IPS-20b (cell line): Measurements from ENCODE around the gene CIAO3.

Source experiments
- H3K27ac ChIP-seq: one replicate; pipeline ENCODE4 v1.5.1; 2013; ENCODE audit warnings: low read length
- H3K27me3 ChIP-seq: 2 replicates; pipeline ENCODE4 v1.6.1; 2013; ENCODE audit warnings: mild to moderate bottlenecking, low read length, inconsistent platforms; ENCODE audit not compliant: insufficient read depth
- H3K36me3 ChIP-seq: 2 replicates; pipeline ENCODE4 v1.6.1; 2013; ENCODE audit warnings: low read depth, mild to moderate bottlenecking, inconsistent platforms, low read length, moderate library complexity; ENCODE audit not compliant: insufficient read depth
- H3K4me1 ChIP-seq: 2 replicates; pipeline ENCODE4 v1.6.1; 2013; ENCODE audit warnings: mild to moderate bottlenecking, control low read depth, inconsistent platforms, low read length, moderate library complexity; ENCODE audit not compliant: insufficient read depth
- H3K4me3 ChIP-seq: 2 replicates; pipeline ENCODE4 v1.5.1; 2013; ENCODE audit warnings: mild to moderate bottlenecking, low read length, inconsistent platforms
- H3K9ac ChIP-seq: 2 replicates; pipeline ENCODE4 v1.6.1; 2013; ENCODE audit warnings: low read depth, mild to moderate bottlenecking, inconsistent platforms, low read length, moderate library complexity
- H3K9me3 ChIP-seq: 2 replicates; pipeline ENCODE4 v1.6.1; 2013; ENCODE audit warnings: mild to moderate bottlenecking, low read depth, low read length, inconsistent platforms; ENCODE audit not compliant: insufficient read depth

CIAO3 gene

DNA sequence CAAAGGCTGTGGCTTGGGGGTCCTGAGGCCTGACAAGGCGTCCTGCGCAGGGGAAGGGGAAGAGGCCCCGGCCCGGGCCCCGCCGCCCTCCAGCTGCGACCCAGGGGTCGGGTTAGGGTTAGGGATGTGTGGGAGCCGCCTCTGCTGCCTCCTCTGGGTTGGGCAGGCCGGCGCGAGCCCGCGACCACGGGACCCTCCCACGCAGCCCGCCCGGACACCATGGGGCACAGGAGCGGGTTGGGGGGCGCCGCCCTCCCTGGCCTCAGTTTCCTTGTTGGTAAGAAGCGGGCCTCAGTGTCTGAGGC is 386 bp downstream of the CIAO3 start:
- Histone ChIP-seq H3K27ac (no peak overlapping the region), H3K9me3 (no peaks in the 10 kb centered on the region), H3K27me3 (no peaks in the 10 kb centered on the region), H3K4me3 (peak overlapping the region; percentile 76), H3K36me3 (peaks cover 10% of the 10 kb centered on the region; the same call in 1 of the 2 replicates), H3K4me1 (no peaks in the 10 kb centered on the region), H3K9ac (peak overlapping the region; percentile 86)

DNA sequence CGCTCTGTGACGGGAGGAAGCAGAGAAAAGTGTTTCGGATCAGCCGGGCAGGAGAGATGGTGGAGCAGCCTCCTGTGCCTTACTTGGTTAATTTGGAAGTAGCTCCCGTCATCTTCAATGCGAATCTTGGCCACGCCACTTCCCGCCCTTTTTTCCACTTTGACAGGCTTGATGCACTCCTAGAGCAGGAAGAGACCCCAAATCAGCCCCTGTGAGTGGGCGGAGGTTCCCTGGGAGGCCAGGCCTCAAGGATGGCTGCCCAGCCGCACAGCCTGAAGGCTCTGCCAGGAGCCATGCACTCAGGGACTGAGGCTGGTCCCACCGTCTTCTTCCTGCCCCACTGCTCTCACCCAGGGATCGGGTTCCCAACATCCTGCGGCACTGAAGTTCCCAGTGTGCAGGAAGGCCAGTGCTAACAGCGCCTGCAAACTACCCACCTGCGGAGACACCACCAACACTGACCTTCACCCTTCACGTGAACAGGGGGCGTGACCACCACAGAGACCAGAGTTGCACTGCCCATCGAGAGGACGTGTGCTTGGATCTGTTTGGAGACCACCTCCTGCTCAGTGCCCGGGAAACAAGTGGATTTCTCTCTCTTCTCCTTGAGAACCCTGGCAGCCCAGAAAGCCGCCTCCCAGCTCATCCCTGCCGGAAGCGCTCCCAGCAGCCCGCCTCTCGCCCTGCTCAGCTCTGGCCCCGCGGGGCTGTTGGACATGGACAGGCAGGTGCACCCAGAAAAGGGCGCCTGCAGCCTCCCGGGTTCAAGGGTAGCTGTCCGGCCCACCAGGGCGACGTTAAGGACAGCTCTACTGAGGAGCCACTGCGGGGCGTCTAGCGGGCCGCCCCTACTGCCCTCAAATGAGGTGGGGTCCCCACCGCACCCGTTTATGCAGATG is 988 bp downstream of the CIAO3 start:
- H3K9me3 ChIP-seq: no peaks in the 10 kb centered on the region
- no peak overlapping the region for H3K27ac ChIP-seq
- H3K36me3 ChIP-seq: peaks cover 10% of the 10 kb centered on the region; the same call in 1 of the 2 replicates
- peak overlapping the region; percentile 86; the same call in 1 of the 2 replicates for H3K9ac ChIP-seq
- H3K4me1 ChIP-seq: no peaks in the 10 kb centered on the region
- peak overlapping the region; percentile 76 for H3K4me3 ChIP-seq
- H3K27me3 ChIP-seq: no peaks in the 10 kb centered on the region

- H3K4me1 ChIP-seq: no peaks in the 10 kb centered on the region
- no peak overlapping the region for H3K9ac ChIP-seq
- H3K9me3 ChIP-seq: no peaks in the 10 kb centered on the region
- H3K27ac ChIP-seq: no peak overlapping the region
- no peaks in the 10 kb centered on the region for H3K27me3 ChIP-seq
- H3K4me3 ChIP-seq: no peak overlapping the region
- H3K36me3 ChIP-seq: peaks cover 15% of the 10 kb centered on the region
These were observed 3.8 kb downstream of the CIAO3 start for GRCh38 chr16:736936-737481.

- Histone ChIP-seq H3K9me3 (no peaks in the 10 kb centered on the region), H3K27ac (no peak overlapping the region), H3K9ac (no peak overlapping the region), H3K4me3 (no peak overlapping the region), H3K27me3 (no peaks in the 10 kb centered on the region), H3K4me1 (no peaks in the 10 kb centered on the region), H3K36me3 (peaks cover 15% of the 10 kb centered on the region)
These were observed 4.8 kb downstream of the CIAO3 start for GRCh38 chr16:735982-736453.

DNA sequence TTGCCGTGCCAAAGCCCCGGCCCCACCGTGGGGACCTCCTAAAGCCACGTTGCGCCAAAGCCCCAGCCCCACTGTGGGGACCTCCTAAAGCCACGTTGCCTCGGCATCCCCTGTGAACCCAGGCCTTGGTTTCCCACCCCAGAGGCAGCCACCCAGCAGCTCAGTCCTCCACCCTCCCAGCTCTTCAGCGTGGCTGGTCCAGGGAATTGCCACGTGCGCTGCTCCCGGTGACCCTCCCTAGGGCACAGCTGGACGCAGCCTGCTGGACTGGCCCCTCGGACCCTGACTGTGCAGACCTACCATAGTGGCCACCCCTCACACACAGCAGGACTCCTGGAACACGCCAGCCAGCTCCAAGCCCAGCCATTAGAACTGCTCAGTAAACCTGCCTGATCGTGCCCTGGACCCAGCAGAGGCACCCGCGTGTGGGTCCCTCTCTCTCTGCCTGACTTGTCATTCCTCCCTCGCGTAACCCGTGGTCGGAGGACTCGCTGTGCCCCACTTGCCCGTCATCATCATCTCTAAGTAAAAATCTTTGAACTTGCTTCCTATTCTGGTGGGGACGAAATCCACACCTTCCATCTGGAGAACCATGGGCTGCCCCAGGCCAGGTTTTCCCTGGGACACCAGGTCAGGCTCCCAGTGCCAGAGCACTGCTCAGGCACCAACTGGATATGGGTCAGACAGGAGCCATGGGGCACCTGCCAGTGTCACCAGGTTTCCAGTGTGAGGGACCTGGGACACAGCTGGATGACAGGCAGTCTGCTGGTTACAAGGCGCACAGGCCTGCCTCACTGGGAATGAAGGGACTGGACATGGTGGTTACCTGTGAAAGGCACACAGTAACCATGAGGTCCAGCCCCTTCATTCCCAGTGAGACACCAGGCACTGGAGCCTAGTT is 5.6 kb downstream of the CIAO3 start:
- Histone ChIP-seq H3K27me3 (no peaks in the 10 kb centered on the region), H3K4me3 (no peak overlapping the region), H3K9me3 (no peaks in the 10 kb centered on the region), H3K36me3 (peaks cover 15% of the 10 kb centered on the region), H3K9ac (no peak overlapping the region), H3K27ac (no peak overlapping the region), H3K4me1 (no peaks in the 10 kb centered on the region)

GRCh38 chr16:734208-734980 is 6.4 kb downstream of the CIAO3 start:
- no peaks in the 10 kb centered on the region for H3K4me1 ChIP-seq
- no peak overlapping the region for H3K9ac ChIP-seq
- no peaks in the 10 kb centered on the region for H3K27me3 ChIP-seq
- no peak overlapping the region for H3K27ac ChIP-seq
- peaks cover 15% of the 10 kb centered on the region for H3K36me3 ChIP-seq
- H3K9me3 ChIP-seq: no peaks in the 10 kb centered on the region
- H3K4me3 ChIP-seq: no peak overlapping the region

DNA sequence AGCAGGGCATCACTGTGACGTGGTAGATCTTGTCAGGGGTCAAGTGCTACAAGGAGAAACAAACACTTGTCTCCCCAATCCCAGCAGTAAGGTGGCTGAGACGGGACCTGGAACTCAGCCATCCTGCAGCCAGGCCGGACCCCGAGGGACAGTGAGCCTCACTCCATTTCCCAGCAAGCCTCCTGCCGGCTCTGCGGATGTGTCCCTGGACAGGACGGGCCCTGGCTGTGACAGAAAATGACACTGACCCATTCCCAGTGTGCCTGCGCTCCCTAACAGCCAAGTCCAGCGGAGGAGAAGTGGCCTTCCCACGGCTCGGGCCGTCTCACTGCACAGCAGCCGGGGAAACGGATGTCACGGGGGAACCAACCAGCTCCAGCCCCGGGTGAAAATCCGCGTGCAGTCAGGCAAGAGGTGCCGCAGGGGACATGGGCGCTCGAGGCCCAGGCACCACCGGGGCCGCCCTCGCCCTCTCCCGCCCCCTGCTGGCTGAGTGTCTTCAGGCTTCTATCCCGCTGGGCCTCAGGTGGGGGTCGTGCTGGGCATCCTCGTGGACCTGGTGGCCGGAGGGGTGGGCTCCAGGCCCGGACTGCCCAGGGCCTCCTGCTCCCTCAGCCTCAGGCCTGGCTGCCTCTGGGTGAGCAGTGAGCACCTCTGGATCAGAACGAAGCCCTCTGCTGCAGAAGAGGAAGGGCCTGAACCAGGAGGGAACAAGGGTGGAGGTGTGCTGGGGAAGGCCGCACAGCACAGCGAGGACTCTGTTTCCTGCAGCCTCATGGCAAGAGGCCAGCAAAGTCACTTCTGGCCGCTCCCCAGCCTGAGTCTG is 7.2 kb downstream of the CIAO3 start:
- Histone ChIP-seq H3K4me3 (no peak overlapping the region), H3K4me1 (no peaks in the 10 kb centered on the region), H3K9ac (no peak overlapping the region), H3K36me3 (peaks cover 15% of the 10 kb centered on the region), H3K27me3 (no peaks in the 10 kb centered on the region; the same call in 1 of the 2 replicates), H3K27ac (no peak overlapping the region), H3K9me3 (no peaks in the 10 kb centered on the region)

DNA sequence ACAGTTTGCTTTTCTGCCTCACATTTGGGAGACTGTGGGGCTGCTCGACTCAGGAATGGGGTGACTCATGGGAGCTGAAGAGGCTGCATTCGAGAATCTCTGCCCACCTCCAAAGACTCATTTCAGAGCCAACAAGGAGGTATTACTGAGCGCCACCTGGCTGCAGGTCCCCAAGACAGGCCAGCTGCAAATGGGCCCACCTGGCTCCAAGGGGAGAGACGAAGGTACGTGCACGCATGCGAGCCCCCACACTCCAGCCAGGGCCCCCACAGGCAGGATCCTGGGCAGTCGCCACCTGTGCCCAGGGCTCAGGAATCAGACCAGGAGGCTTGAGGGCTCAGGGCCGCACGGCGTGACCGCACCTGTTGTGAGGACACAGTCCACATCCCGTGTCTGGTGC is 7.9 kb downstream of the CIAO3 start:
- Histone ChIP-seq H3K27me3 (no peaks in the 10 kb centered on the region; the same call in 1 of the 2 replicates), H3K9me3 (no peaks in the 10 kb centered on the region), H3K4me3 (no peak overlapping the region), H3K36me3 (peaks cover 15% of the 10 kb centered on the region), H3K9ac (no peak overlapping the region), H3K27ac (no peak overlapping the region), H3K4me1 (no peaks in the 10 kb centered on the region)

- Histone ChIP-seq H3K9ac (no peak overlapping the region), H3K27me3 (peaks cover 5% of the 10 kb centered on the region), H3K4me1 (no peaks in the 10 kb centered on the region), H3K4me3 (no peak overlapping the region), H3K36me3 (peaks cover 15% of the 10 kb centered on the region), H3K9me3 (no peaks in the 10 kb centered on the region), H3K27ac (no peak overlapping the region)
These were observed 8.5 kb downstream of the CIAO3 start for GRCh38 chr16:732332-732731.

DNA sequence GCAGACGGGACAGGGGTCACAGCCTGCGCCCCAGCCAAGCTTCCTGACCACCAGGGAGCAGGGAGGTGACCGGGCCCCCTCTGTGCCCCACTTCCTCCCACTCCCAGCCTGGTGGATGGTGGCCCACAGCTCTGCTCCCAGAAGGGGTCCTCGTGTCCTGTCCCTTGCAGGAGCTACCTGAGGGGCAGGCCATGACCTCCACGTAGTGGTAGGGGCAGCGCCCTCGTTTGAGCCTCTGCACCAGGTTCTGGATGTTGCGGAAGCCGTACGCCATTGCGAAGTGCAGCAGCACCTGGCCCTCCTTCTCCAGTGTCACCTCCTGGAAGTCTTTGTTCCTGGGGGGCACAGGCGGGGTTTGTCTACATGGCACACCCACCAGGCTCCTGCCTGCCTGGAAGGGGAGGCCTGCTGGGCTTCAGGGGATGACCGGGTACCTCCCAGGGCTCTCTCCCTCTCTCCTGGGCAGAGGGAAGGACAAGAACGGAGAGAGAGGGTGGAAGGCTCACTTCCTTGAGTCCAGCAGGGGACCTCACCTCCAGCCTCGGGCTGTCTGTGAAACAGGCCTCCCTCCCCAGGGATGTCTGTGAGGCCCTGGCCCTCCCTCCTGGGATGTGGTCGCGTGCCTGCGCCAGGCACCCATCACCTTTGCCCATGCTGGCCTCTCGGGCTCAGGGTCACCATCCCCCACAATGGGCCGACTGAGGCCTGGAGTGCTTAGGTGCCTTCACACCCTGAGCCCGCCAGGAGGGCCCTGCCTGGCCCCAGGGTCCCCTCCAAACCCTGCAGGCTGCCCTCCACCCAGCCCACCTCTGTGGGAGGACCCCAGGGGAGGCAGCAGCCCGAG is 9.9 kb downstream of the CIAO3 start:
- no peak overlapping the region for H3K27ac ChIP-seq
- peaks cover 5% of the 10 kb centered on the region for H3K36me3 ChIP-seq
- no peak overlapping the region for H3K9ac ChIP-seq

More for the DNA sequence above, 9.9 kb downstream of the CIAO3 start:
- Histone ChIP-seq H3K4me3 (no peak overlapping the region), H3K4me1 (no peaks in the 10 kb centered on the region), H3K9me3 (no peaks in the 10 kb centered on the region), H3K27me3 (peaks cover 15% of the 10 kb centered on the region)
